Esophagus squamous epithelium (tissue), 4 donors: ENCODE measurements around the gene CPSF4.

ENCODE experiments used
- POLR2A ChIP-seq, 4 donors: fragments of 450-650 bp; IDR thresholded peaks; one replicate each; pipeline ENCODE4 v1.6.1; 2017; ENCODE audit warnings: antibody characterized with exemption in 4 of 4, mild to moderate bottlenecking in 4 of 4, moderate library complexity in 3 of 4
- TF ChIP-seq, protein P1 (sequence below), 6 experiments: fragments of 450-650 bp in 4 of 6; fragments of 200-600 bp in 2 of 6; sonication (generic) in 2 of 6; IDR thresholded peaks; one replicate each; pipeline ENCODE4 v1.5.1; 2016 to 2019; ENCODE audit warnings: antibody characterized with exemption in 6 of 6, mild to moderate bottlenecking in 4 of 6, moderate library complexity in 4 of 6

DNA sequence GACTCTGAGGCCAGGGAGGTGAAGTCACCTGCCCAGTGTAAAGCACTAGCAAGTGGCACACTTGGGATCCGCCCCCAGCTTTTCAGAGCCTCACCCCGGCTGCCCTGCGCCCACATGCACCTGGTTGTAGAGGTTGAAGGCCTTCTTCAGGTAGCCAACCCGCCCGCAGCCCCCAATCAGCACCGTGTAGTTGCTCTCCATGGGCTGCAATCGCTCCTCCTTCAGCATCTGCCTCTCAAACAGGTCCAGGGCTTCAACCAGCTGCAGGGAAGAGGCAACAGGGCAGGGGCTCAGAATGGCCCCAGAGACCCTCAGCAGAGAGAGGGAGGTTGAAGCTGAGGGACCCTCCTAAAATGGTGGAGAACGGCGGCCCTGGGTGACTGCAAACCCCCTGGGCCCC, 5.6 kb upstream of the CPSF4 start:
- TF ChIP-seq, protein P1, sequence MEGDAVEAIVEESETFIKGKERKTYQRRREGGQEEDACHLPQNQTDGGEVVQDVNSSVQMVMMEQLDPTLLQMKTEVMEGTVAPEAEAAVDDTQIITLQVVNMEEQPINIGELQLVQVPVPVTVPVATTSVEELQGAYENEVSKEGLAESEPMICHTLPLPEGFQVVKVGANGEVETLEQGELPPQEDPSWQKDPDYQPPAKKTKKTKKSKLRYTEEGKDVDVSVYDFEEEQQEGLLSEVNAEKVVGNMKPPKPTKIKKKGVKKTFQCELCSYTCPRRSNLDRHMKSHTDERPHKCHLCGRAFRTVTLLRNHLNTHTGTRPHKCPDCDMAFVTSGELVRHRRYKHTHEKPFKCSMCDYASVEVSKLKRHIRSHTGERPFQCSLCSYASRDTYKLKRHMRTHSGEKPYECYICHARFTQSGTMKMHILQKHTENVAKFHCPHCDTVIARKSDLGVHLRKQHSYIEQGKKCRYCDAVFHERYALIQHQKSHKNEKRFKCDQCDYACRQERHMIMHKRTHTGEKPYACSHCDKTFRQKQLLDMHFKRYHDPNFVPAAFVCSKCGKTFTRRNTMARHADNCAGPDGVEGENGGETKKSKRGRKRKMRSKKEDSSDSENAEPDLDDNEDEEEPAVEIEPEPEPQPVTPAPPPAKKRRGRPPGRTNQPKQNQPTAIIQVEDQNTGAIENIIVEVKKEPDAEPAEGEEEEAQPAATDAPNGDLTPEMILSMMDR (IDR thresholded peaks at IDR 0.05) = no peak
- no peak for TF ChIP-seq POLR2A (IDR thresholded peaks at IDR 0.05)
